Testis (tissue), 2 donors: ENCODE data around the gene TMIGD3.

ENCODE experiments used
- POLR2A ChIP-seq: fragments of 450-650 bp; IDR thresholded peaks from one replicate; pipeline ENCODE4 v1.6.1; 2017; ENCODE audit warnings: antibody characterized with exemption, mild to moderate bottlenecking, moderate library complexity
- TF ChIP-seq, protein P1 (sequence below), 3 experiments: fragments of 450-650 bp in 2 of 3; fragments of 200-600 bp in 1 of 3; sonication (generic) in 1 of 3; IDR thresholded peaks; one replicate each; pipeline ENCODE4 v1.5.1; 2016 to 2019; ENCODE audit warnings: antibody characterized with exemption in 3 of 3, mild to moderate bottlenecking in 2 of 3, moderate library complexity in 1 of 3

DNA sequence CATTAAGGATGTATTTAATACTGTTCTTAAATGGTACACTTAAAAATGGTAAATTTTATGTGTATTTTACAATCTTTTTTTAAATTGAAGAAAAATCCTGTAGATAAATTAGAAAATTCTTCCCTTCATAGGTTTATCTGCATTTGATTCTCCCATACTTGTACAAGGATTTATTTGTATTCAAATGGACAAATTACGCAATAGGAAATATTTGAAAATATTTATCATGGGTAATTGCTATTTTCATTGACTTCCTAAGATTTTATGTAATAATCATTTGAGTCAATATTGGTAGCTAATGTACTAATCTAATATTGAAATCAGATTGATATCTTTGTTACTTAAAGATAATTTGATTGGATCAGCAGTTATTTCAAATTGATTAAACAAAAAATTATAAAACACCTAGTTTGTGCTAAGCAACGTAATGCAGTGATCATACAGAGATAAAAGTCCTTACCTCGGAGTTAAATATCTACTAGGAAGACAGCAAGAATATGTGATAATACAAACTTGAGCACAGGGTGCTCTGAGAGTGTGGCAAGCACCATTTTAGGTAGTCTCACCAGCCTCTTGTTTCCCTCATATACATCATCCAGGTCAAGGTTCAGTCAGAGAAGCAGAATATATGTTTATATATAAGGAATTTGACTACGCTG, 40.9 kb downstream of the TMIGD3 start:
- TF ChIP-seq, protein P1, sequence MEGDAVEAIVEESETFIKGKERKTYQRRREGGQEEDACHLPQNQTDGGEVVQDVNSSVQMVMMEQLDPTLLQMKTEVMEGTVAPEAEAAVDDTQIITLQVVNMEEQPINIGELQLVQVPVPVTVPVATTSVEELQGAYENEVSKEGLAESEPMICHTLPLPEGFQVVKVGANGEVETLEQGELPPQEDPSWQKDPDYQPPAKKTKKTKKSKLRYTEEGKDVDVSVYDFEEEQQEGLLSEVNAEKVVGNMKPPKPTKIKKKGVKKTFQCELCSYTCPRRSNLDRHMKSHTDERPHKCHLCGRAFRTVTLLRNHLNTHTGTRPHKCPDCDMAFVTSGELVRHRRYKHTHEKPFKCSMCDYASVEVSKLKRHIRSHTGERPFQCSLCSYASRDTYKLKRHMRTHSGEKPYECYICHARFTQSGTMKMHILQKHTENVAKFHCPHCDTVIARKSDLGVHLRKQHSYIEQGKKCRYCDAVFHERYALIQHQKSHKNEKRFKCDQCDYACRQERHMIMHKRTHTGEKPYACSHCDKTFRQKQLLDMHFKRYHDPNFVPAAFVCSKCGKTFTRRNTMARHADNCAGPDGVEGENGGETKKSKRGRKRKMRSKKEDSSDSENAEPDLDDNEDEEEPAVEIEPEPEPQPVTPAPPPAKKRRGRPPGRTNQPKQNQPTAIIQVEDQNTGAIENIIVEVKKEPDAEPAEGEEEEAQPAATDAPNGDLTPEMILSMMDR (IDR thresholded peaks at IDR 0.05) = no peak
- no peak for TF ChIP-seq POLR2A
